DND-41 (cell line): ENCODE results near the gene SND1.

Experiments
- CTCF ChIP-seq: IDR thresholded peaks from 2 replicates; pipeline ENCODE4 v1.5.1; 2012; ENCODE audit warnings: borderline replicate concordance, low read length, moderate library complexity, mild to moderate bottlenecking; ENCODE audit not compliant: poor library complexity, severe bottlenecking; ENCODE audit errors: extremely low read depth
- EZH2 ChIP-seq: IDR thresholded peaks from 3 replicates; pipeline ENCODE4 v1.6.1; 2012; ENCODE audit warnings: borderline replicate concordance, low read depth, mild to moderate bottlenecking, moderate library complexity, low read length, inconsistent platforms; ENCODE audit not compliant: severe bottlenecking

GRCh38 chr7:127888825-127889224 is 236.8 kb downstream of the SND1 start:
- TF ChIP-seq CTCF (no peak), EZH2 (no peak)
